SK-N-DZ (cell line): Measurements from ENCODE around the gene RNF157.

ENCODE experiments used
- DNase-seq: peaks from one replicate; pipeline ENCODE4 v3.0.0-alpha.2; 2015; ENCODE audit warnings: low spot score

The RNF157 gene

DNA sequence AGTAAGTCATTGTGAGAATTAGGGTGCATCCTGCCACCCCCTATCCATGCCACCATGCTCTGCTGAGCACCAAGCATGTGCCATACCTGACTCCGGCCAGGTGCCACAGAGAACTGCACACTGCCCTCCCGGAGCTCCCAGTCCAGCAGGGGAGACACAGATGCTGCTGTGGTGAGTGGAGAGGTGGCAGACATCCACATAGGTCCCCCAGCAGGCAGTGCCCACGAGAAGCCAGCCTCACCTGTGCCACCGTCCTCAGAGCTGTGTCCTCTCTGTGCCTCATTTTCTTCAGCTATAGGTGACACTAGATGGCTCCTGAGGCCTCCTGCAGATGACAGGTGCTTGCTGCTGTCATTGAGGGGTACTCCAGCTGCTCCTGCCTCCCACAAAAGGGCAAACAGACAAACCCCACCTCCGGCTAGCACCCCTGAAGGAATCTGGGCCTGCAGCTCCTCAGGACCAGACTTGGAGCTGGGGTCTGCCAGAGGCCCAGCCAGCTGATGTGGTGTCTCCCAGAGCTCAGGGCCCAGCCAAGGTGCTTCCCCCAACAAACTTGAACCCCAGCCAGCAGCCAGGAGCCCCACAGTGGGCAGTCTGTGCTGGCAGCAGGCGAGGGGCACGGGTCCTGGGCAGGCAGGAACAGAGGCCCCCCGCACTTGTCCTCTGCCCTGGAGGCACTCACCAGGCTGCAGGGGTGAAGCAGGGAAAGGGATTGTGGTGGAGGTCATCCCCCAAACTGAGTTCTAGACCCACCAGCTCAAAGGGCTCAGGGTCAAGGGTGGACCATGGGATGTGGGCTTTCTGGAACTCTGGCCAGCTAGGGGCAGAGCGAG, 116.3 kb downstream of the RNF157 start:
- DNase-seq = no peak

DNA sequence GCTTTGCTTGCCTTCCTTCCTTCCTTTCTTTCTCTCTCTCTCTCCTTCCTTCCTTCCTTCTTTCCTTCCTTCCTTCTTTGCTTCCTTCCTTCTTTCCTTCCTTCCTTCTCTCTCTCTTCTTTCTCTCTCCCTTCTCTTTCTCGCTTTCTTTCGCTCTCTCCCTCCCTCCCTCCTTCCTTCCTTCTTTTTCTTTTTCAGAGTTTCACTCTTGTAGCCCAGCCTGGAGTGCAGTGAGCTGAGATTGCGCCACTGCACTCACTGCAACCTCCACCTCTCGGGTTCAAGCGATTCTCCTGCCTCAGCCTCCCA, 117.1 kb downstream of the RNF157 start:
- no peak for DNase-seq

DNA sequence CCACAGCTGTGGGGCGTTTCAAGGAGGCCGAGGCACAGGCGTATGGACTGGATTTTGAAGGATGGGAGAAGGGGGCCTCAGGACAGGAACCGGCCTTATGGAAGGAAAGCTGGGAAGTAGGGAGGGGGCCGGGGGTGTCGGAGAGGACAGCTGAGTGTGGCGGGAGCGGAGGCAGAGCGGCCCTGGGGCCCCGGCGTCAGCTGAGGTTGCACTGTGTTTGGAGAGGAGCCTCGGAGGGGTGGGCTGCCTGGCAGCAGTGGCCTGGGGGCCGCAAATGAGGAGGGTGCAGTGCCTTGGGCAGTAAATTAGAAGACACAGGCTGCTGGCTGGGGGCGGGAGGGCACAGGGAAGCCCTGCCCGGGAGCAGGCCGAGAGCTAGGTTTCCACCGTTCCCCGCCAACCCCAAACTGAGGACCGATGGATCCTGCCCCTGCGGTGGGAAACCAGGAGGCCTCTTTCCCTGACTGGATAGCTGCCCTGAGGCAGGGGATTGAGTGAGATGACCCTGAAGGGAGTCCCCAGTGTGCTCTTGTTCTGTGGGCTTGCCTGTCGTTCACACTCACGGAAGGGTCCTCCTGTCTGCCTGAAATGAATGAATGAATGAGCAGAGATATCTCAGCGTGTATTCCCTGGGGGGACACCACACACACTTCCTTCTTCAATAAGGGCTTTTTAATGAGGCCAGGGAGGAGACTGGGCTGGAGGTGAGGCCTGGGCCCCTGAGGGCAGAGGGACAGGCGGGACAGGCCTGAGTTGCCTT, 117.7 kb downstream of the RNF157 start:
- DNase-seq = no peak

DNA sequence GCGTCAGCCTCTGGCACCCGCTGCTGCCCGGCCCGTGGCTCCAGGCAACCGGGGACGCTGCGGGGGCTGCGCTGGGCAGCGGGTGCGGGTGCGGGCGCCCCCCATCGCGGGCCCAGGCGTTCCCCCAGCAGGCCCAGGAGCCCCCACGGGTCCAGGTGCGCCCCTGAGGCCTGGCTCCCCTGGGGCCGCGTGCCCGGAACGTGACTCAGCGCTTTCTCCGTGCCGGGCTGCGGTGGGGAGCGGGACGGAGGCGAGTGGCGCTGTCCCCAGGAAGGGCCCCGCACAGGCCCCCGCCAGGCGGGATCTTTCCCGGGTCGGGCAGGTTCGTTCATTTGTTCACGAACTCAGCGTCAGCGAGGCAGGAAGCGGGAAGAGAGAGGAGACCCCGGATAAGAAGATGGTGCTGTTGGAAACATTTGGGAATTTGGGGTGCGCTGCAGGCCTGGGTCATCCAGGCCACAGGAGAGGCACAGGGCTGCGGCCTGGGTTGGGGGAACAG, 118.3 kb downstream of the RNF157 start:
- no peak for DNase-seq

DNA sequence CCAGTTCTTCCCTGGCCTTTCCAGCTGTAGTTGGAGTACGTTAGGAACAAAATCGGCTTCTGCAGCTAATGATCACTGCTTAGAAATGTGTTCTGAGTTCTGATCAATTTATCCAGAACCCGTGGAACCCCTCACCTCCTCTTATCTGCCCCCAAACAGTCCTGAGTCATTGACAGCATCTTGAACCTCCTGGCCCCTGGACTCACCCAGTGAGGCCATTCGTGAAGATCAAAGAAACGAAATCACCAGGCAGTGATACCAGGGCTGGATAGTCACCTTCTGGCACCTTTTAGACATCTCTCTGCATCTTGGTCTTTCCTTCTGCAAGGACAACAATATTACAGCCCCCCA, 119.7 kb downstream of the RNF157 start:
- DNase-seq = no peak

DNA sequence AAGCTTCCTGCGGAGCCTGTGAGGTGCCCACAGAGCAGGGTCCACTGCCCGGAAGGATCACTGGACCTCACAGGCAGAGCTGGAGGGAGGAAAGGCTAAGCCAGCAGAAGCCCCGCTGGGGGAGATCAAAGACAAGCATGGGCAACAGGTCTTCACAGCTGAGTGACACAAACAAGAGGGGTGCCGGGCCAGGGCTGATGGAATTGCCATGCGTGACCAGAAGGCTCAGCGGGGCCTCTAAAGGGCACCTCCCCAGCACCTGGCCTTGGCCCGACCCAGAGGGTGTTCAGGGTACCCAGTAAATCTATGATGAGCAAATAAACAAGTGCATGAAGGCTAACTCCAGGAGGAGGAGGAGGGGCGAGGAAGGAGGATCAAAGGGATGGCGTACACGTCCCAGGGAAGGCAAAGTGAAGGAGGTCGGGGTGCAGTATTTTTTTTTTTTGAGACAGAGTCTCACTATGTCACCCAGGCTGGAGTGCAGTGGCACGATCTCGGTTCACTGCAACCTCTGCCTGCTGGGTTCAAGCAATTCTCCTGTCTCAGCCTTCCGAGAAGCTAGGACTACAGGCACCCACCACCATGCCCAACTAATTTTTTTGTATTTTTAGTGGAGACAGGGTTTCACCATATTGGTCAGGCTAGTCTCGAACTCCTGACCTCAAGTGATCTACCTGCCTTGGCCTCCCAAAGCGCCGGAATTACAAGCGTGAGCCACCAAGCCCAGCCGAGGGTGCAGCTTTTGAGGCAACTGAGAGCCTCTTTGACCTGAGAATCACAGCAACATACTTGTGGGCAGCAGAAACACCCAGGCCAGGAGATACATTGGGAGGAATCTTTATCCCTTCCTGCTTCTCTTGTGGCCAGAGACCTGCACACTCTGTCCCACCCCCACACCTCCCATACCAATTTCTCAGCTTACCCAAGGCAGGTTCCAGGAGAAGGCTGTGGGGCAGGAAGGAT, 120.6 kb downstream of the RNF157 start:
- DNase-seq = no peak

DNA sequence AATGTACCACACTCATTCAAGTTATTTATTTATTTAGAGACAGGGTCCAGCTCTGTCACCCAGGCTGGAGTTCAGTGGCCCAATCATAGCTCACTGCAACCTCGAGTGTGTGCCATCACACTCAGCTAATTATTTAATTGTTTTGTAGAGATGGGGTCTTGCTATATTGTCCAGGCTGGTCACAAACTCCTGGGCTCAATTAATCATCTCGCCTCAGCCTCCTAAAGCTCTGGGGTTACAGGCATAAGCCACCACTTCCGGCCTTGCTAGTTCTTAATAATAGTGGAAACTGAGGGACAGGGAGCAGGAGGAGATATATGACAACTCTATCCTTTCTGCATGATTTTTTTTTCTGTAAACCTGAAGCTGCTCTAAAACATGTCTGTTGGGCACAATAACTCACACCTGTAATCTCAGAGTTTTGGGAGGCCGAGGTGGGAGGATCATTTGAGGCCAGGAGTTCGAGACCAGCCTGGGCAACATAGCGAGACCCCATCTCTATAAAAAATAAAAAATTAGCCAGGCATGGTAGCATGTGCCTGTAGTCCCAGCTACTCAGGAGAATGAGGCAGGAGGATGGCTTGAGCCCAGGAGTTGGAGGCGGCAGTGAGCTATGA, 125.0 kb downstream of the RNF157 start:
- no peak for DNase-seq

DNA sequence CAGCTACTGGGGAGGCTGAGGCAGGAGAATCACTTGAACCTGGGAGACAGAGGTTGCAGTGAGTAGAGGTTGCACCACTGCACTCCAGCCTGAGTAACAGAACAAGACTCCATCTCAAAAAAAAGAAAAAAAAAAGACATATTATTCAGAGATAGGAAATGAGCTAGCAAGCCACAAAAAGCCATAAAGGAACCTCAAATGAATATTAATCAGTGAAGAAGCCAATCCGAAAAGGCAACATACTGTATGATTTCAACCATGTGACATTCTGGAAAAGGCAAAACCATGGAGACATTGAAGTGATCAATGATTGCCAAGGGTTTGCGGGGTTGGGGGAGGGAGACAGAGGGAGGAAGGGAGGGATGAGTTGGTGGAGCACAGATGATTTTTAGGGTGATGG, 128.3 kb downstream of the RNF157 start:
- DNase-seq = no peak

DNA sequence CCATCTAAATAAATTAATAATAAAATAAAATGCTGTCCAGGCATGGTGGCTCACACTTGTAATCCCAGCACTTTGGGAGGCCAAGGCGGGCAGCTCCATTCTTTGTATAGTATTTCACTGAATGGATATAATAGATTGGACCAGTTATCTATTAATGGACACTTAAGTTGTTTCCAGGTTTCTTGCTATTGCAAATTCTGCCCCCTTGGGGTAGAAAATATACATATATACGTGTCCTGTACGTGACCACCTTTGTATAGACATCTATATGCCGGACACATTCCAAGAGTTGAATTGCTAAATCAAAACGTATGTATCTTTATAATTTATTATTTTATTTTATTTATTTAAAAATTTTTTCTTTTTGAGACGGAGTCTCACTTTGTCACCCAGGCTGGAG, 132.8 kb downstream of the RNF157 start:
- no peak for DNase-seq

DNA sequence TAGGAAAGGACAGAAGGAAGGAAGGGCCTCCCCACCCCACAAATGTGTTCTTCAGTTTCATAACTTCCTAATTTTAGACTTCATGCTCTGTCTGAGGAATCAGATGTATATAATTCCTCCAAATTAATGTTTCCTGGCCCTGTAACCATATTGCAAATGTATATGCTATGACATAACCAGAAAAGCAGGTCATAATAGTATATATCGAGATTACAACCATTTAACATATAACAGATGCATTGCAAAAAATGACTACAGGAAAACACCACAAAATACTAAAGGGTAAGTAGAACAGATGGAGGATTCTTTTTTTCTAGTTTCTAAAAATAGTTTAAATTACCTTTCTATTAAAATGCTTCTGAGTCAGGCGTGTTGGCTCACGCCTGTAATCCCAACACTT, 133.6 kb downstream of the RNF157 start:
- no peak for DNase-seq

DNA sequence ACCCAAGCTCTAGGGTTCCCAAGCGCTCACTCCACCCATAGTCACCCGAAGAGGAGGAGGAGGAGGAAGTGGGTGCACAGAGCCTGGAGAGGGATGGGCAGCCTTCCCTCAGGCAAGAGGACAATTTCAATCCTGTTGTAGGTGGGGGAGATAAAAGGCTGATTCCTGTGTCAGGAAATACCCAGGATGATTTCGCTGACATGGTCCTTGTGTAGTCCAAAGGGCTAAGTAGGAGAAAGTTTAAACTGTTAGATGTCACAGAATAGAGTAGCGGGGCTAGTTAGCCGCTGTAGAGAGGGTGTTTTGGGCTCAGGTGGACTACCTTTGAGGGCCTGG, 135.4 kb downstream of the RNF157 start:
- no peak for DNase-seq

DNA sequence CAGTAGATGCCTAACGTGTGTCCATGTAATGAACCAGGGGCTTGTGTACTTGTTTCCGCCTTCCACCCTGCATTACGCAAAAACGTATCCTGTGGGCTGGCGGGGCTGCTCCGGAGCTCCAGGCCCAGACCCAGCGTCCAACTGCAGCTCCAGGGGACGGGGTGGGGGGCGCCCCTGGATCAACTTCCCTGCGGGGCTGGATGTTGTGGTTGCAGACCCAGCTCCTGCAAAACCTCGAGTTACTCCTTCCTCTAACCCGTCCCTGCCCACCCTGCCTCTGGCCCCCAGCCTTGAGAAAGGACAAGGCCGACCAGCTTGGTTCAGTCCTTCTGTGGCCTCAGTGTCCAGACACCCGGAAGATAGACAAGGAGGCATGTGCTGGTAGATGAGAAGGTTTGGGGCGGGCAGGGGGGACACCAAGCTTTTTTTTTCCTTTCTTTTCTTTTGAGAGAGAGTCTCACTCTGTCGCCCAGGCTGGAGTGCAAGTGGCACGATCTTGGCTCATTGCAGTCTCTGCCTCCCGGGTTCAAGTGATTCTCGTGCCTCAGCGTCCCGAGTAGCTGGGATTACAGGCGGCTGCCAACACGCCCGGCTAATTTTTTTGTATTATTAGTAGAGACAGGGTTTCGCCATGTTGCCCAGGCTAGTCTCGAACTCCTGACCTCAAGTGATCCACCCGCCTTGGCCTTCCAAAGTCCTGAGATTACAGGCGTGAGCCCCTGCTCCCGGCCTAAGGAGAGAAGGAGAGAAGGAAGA, 136.0 kb downstream of the RNF157 start:
- DNase-seq = no peak

DNA sequence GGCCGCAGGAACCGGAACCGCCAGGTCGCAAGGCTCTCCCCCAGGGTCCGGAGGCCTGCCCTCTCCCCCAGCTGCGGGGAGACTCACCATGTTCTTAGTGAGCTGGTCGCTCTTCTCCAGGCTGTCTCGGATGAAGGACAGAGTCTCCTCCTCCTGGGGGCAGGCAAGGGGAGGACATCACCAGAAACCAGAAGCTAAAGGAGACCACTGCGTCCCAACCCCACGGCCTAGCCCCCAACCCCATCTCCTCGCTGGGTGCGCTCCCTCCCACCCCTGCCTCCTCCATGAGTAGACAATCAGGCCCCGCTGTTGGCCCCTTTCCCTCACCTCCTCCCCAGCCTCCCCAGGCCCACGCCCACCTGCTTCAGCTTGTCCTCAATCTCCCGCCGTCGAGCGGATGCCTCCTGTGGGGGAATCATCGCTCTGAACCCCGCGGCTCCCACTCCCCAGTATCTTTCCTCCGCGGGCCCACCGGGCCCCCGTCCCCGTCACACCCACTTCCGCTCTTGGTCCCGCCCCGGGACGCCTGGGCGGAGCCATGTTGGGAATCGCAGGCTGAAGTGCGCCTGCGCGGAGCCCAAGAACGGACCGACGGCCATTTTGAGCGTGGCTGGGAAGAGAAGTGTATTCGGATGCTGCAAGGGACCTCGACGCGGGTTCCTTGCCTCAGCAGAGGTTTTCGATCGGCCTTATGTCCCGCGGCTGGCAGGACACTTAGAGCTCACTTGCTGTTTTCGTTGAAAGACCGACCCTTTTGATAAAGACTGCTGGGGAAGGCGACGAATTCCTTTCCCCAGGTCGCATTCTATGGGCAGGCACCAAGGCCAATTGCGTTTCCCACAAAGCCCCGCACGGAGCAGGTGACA, 136.8 kb downstream of the RNF157 start, which contains the start of gene EXOC7:
Gene EXOC7 (minus strand): TSS at position 514 of the 866 bp plus-strand sequence. CDS start 95 bp downstream, at position 419.
- DNase-seq = peak; percentile 95

DNA sequence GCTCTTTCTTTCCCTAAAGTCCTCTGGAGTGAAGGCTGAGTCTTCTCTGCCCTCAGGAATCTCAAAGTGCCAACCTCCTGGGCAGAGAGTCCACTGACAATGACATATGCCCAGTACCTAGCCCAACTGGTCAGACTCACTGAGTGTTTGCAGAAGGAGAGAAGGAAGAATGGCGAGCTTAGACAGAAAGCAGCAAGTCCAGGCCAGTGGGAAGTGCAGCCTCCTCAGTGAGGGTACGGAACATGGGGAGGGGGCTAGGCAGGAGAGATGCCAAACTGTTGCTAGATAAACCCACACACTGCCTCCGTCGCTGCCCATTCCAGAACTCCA, 137.4 kb downstream of the RNF157 start:
- DNase-seq = no peak

DNA sequence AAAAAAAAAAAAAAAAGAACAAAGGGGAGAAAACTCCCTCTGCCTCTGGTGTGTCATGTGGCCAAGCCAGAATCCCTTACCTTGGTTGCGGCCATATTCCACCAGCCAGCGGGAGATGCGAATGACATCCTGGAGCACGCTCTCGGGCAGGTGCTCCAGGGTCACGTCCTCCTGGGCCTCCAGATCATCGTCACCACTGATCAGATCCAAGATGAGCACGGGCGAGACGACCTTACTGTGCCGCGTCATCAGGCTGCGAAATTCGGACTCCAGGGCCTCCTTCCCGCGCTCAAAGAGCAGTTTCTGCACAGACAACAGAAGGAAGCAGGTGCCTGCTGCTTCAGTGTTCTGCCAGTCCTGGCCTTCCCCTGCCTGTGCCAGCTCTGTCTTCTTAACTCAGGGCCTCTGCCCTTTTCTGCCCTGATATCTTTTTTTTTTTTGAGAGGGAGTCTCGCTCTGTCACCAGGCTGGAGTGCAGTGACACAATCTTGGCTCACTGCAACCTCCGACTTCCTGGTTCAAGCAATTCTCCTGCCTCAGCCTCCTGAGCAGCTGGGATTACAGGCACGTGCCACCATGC, 142.5 kb downstream of the RNF157 start:
- DNase-seq = no peak

DNA sequence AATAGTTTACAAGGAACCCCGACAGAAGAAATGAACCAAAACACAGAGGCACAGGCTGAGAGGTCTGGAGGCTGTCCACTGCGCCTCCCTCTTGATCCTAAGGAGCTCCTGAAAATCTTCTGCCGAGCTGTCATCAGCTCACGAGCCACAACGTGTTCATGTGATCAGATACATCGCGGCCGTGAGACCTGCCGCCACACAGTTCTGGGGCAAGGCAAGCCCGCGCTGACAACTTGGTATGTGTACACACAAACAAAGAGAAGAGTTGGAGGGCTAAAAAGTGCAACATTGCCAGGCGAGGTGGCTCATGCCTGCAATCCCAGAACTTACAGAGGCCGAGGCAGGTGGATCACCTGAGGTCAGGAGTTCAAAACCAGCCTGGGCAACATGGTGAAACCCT, 144.3 kb downstream of the RNF157 start:
- no peak for DNase-seq

DNA sequence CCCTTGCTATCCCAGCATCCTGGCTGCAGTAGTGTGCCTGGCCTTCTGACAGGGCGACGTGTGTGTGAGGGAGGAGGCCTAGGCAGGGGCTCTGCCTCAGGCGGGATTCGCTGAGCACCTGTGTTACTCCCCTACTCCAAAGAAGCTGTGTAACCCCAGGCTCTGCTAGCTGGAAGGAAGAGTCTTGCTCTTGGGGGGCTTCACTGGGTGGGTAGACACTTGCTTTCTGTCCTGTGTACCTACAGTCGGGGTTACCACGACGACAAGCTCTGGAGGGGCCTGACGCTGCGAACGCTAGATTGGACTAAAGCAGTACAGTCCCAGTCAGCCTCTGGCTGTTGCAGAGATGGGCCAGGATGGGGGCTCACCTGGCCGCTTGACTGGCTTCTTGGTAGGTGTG, 146.2 kb downstream of the RNF157 start:
- no peak for DNase-seq

DNA sequence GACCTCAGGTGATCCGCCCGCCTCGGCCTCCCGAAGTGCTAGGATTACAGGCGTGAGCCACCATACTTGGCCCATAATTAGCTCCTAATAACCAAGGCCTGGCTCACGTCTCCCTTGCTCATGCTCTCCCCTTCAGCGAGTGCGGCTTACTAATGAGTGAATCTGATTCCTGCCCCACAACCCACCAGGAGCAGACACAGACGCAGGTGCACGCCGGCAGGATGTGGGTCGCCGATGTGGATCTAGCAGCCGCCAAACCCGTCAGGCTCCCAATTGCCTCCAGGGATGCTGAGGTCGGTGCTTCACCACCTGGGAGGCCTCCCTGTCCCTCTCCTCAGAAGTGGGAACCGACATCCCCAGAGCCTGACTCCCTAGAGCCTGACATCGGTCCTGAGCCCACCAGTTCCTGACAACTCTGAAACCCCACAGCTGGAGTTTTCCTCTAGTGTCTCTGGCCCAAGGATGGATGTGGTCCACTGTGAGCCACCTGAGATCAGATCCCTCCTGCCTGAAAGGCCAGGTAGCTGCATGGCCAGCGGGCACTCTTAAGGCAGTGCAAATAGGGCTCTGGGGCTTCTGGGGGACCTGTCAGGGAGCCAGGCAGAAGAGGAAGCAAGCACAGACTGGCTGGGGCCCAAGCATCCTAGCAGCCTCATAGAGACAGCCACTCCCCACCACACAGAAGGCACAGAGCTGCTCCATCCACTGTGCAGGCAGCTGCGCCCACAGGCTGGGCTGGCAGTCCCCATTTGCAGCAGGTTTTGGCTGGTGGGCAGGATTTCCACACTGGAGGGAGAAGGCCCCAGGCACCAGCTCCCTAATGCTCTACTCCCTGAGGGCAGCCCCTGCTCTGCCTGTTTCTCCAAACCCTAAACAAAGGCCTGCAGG, 147.5 kb downstream of the RNF157 start:
- DNase-seq = no peak
